IMR-90 (cell line): ENCODE results near the gene CALHM6. TPM values are rescaled to one million over a fixed set of nuclear protein-coding genes. Genes with fewer than 3 reads are reported as not detected.

ENCODE experiments used
- ATAC-seq: fragments of 200-7000 bp; cut with Tn5 transposase; 2 replicates; pipeline ENCODE4 v1.9.1; 2020; ENCODE audit warnings: low read depth, mild to moderate bottlenecking, moderate library complexity
- BruUV-seq: library from RNA; stranded (reverse); fragments of 400-500 nt; replicated peaks from 2 replicates; lab custom pipeline; 2021; lab: Mats Ljungman, UMichigan
- CTCF ChIA-PET: fragments of 300-600 bp; formaldehyde crosslinking; extraction: SDS; loops from one replicate; lab custom pipeline; 2021; ENCODE audit warnings: antibody characterized with exemption; lab: Yijun Ruan, JAX
- POLR2A ChIA-PET: fragments of 300-600 bp; sonication (Branson Sonifier 250); formaldehyde crosslinking; loops from one replicate; lab custom pipeline; 2022; ENCODE audit warnings: antibody characterized with exemption; ENCODE audit not compliant: unreplicated experiment; lab: Charles Lee
- DNase-seq: peaks from one replicate; pipeline ENCODE4 v3.0.0; 2013
- H2AFZ ChIP-seq: replicated peaks from 2 replicates; pipeline ENCODE3; 2013; ENCODE audit warnings: low read length, mild to moderate bottlenecking; ENCODE audit not compliant: poor library complexity
- H2AK5ac ChIP-seq: 2 replicates; pipeline ENCODE4 v1.6.1; 2013; ENCODE audit warnings: low read depth, low read length, inconsistent platforms
- H2AK9ac ChIP-seq: replicated peaks from 2 replicates; pipeline ENCODE3; 2013; ENCODE audit warnings: mild to moderate bottlenecking, low read depth, low read length, moderate library complexity; ENCODE audit not compliant: poor library complexity
- H2BK120ac ChIP-seq: 2 replicates; pipeline ENCODE4 v1.6.1; 2013; ENCODE audit warnings: low read depth, low read length, inconsistent platforms
- H2BK15ac ChIP-seq: 3 replicates; pipeline ENCODE4 v1.6.1; 2013; ENCODE audit warnings: low read depth, low read length, inconsistent platforms
- H2BK20ac ChIP-seq: 2 replicates; pipeline ENCODE4 v1.6.1; 2013; ENCODE audit warnings: low read depth, mild to moderate bottlenecking, inconsistent platforms, low read length, moderate library complexity
- H2BK5ac ChIP-seq: 2 replicates; pipeline ENCODE4 v1.6.1; 2013; ENCODE audit warnings: mild to moderate bottlenecking, low read depth, low read length, inconsistent platforms; ENCODE audit not compliant: poor library complexity, severe bottlenecking
- H3K14ac ChIP-seq: replicated peaks from 2 replicates; pipeline ENCODE4 v1.6.1; 2013; ENCODE audit warnings: low read depth, low read length, inconsistent platforms
- H3K18ac ChIP-seq: 2 replicates; pipeline ENCODE4 v1.6.1; 2013; ENCODE audit warnings: low read depth, low read length, control low read depth
- H3K23ac ChIP-seq: 2 replicates; pipeline ENCODE4 v1.6.1; 2013; ENCODE audit warnings: low read depth, low read length, inconsistent platforms
- H3K27ac ChIP-seq: 2 replicates; pipeline ENCODE4 v1.5.1; 2013; ENCODE audit warnings: mild to moderate bottlenecking, control low read depth, low read length; ENCODE audit not compliant: insufficient read depth
- H3K27me3 ChIP-seq: 2 replicates; pipeline ENCODE4 v1.6.1; 2013; ENCODE audit warnings: low read length; ENCODE audit not compliant: control insufficient read depth, insufficient read depth
- H3K36me3 ChIP-seq: 2 replicates; pipeline ENCODE4 v1.6.1; 2013; ENCODE audit warnings: low read length, mixed read lengths; ENCODE audit not compliant: control insufficient read depth, insufficient read depth
- H3K4ac ChIP-seq: 2 replicates; pipeline ENCODE4 v1.6.1; 2013; ENCODE audit warnings: low read depth, low read length, inconsistent platforms
- H3K4me1 ChIP-seq: 2 replicates; pipeline ENCODE4 v1.6.1; 2013; ENCODE audit warnings: low read length, mixed read lengths; ENCODE audit not compliant: control insufficient read depth, insufficient read depth
- H3K4me2 ChIP-seq: 2 replicates; pipeline ENCODE4 v1.6.1; 2013; ENCODE audit warnings: low read depth, mild to moderate bottlenecking, control low read depth, low read length, moderate library complexity
- H3K4me3 ChIP-seq: 2 replicates; pipeline ENCODE4 v1.5.1; 2013; ENCODE audit warnings: low read depth, mild to moderate bottlenecking, control low read depth, low read length, moderate library complexity; ENCODE audit not compliant: insufficient read depth
- H3K56ac ChIP-seq: 2 replicates; pipeline ENCODE4 v1.6.1; 2013; ENCODE audit warnings: low read length, inconsistent platforms; ENCODE audit not compliant: insufficient read depth; ENCODE audit errors: extremely low read depth
- H3K79me1 ChIP-seq, 2 experiments: 2 replicates each; pipeline ENCODE4 v1.6.1; 2013; ENCODE audit warnings: low read length in 2 of 2, inconsistent platforms in 1 of 2, low read depth in 1 of 2
- H3K9ac ChIP-seq: 2 replicates; pipeline ENCODE4 v1.6.1; 2013; ENCODE audit warnings: low read depth, low read length, control low read depth
- H3K9me1 ChIP-seq: 2 replicates; pipeline ENCODE4 v1.6.1; 2013; ENCODE audit warnings: low read length, inconsistent platforms; ENCODE audit not compliant: insufficient read depth
- H3K9me3 ChIP-seq: 2 replicates; pipeline ENCODE4 v1.6.1; 2013; ENCODE audit warnings: low read length; ENCODE audit not compliant: control insufficient read depth, insufficient read depth
- H4K20me1 ChIP-seq: 2 replicates; pipeline ENCODE4 v1.6.1; 2013; ENCODE audit warnings: low read length, inconsistent platforms; ENCODE audit not compliant: insufficient read depth
- H4K5ac ChIP-seq: 2 replicates; pipeline ENCODE4 v1.6.1; 2013; ENCODE audit warnings: mild to moderate bottlenecking, low read depth, low read length, control low read depth
- H4K8ac ChIP-seq, 2 experiments: 2 replicates each; pipeline ENCODE4 v1.6.1; 2013; ENCODE audit warnings: low read depth in 2 of 2, low read length in 2 of 2, control low read depth in 1 of 2, inconsistent platforms in 1 of 2
- H4K91ac ChIP-seq: 2 replicates; pipeline ENCODE4 v1.6.1; 2013; ENCODE audit warnings: low read depth, low read length, inconsistent platforms; ENCODE audit not compliant: insufficient read depth
- CEBPB ChIP-seq: IDR thresholded peaks from 2 replicates; pipeline ENCODE4 v1.6.1; 2012; ENCODE audit warnings: low read depth, low read length, improper control_type of control experiment
- ELK1 ChIP-seq: fragments of 150-350 bp; IDR thresholded peaks from 2 replicates; pipeline ENCODE4 v1.6.1; 2016; ENCODE audit warnings: low read depth, mild to moderate bottlenecking, low read length, moderate library complexity, borderline replicate concordance
- FOS ChIP-seq: fragments of 150-350 bp; IDR thresholded peaks from 2 replicates; pipeline ENCODE4 v1.6.1; 2016; ENCODE audit warnings: low read depth, low read length
- MAZ ChIP-seq: IDR thresholded peaks from 2 replicates; pipeline ENCODE4 v1.6.1; 2012; ENCODE audit warnings: low read depth, mild to moderate bottlenecking, low read length, improper control_type of control experiment, moderate library complexity, borderline replicate concordance
- RFX5 ChIP-seq: IDR thresholded peaks from 2 replicates; pipeline ENCODE4 v1.8.0; 2012; ENCODE audit warnings: low read depth, mild to moderate bottlenecking, low read length, moderate library complexity
- WGBS, 2 experiments: methylation state at CpG; one replicate each; pipeline versions ENCODE4 v1.1.5 to v1.1.7; 2013; ENCODE audit warnings: missing lambda C conversion rate in 2 of 2; ENCODE audit not compliant: insufficient read length in 1 of 2; ENCODE audit errors: extremely low coverage in 2 of 2; 5-methylcytosine and 5-hydroxymethylcytosine counted together
- dilution Hi-C: fragments of 300-500 bp; cut with HindIII; formaldehyde crosslinking; loops from one replicate; pipeline ENCODE4 v1.14.3; 2018; ENCODE audit warnings: low sequenced_read_pairs; ENCODE audit not compliant: unreplicated experiment
- in situ Hi-C: fragments of 300-500 bp; cut with MboI; formaldehyde crosslinking; loops from 3 replicates; pipeline ENCODE4 v1.14.3; 2019; ENCODE audit warnings: low sequenced_read_pairs, inconsistent platforms, mixed read lengths
- intact Hi-C: fragments of 100-400 bp; cut with micrococcal nuclease; formaldehyde crosslinking; loops from 2 replicates; pipeline ENCODE4 v1.10.0; 2022
- polyA plus RNA-seq, 3 experiments: library from polyadenylated mRNA; depleted of rRNA; stranded (reverse); fragments of >200 nt; gene quantifications; 2 replicates each; pipeline ENCODE4 v1.2.3, GENCODE V29; 2012; ENCODE audit warnings: low replicate concordance in 1 of 3
- total RNA-seq: library from RNA; depleted of rRNA; stranded (reverse); fragments of >200 nt; gene quantifications from 2 replicates; pipeline ENCODE4 v1.2.3, GENCODE V29; 2012

CALHM6 gene
- total and polyA plus RNA-seq, 2 of the 4 experiments (the other 2 are of a cell fraction), result 0.72 to 1.5 TPM

DNA sequence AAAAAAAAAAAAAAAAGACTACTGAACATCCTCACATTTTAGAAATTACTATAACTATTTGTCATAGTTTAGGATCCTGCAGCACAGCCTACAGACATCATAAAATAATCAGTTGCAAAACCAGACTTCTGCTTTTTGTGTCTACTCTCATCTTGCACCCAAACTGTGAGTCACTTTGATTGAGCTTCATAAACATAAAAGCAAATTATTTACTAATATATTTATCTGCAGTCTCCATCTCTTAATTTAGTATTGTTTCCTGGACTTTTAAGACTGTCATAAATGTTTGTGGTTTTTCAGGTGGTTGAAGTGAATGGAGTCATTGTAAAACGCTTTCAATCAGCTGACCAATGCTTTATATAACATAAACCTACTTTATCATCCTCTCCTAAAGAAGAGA is 14.8 kb upstream of the CALHM6 start:
- Histone ChIP-seq H3K27ac (no peak overlapping the region), H2BK20ac (no peak overlapping the region), H3K4me3 (no peak overlapping the region), H3K23ac (no peak overlapping the region), H2AK5ac (no peak overlapping the region), H2AFZ (no peak overlapping the region), H3K9ac (no peak overlapping the region), H4K91ac (no peak overlapping the region), H3K4me1 (peaks cover 9% of the 10 kb centered on the region), H3K27me3 (no peaks in the 10 kb centered on the region), H2AK9ac (no peak overlapping the region), H2BK5ac (peak overlapping the region; percentile 92), H2BK120ac (no peak overlapping the region), H3K18ac (no peak overlapping the region), H4K8ac (no peak overlapping the region), H3K36me3 (no peaks in the 10 kb centered on the region; the same call in 1 of the 2 replicates), H3K4me2 (no peak overlapping the region), H3K56ac (no peak overlapping the region), H4K5ac (no peak overlapping the region), H3K9me1 (peaks cover 23% of the 10 kb centered on the region), H3K79me1 (peaks cover 5 to 12% of the 10 kb centered on the region in 2 experiments; a peak in 3 of 4 replicates), H4K20me1 (peaks cover 3% of the 10 kb centered on the region; the same call in 1 of the 2 replicates), H3K9me3 (no peaks in the 10 kb centered on the region), H3K14ac (no peak overlapping the region), H3K4ac (no peak overlapping the region), H2BK15ac (no peak overlapping the region)
- ATAC-seq (no peak), DNase-seq (no peak)
- POLR2A ChIA-PET, result no interaction called here
- no TSS peak for BruUV-seq
- intact Hi-C loops, result loop anchor here (2.0 to 5.0 kb wide), 2 partner anchors 76 to 116 kb away; partner anchors contain the start of gene DSE
- WGBS, 2 experiments, result no CpG with 5 or more reads among the region's 1 CpG
- in situ Hi-C loops, result loop anchor here (25.0 kb wide), 1 partner anchor 159 kb away; the partner anchor contains the start of gene TSPYL1
- CTCF ChIA-PET, result interaction anchor here (0.7 to 2.8 kb wide), 2 partner anchors 156 to 159 kb away, joined by 3 to 12 read pairs; no protein-coding TSS in a partner anchor
- TF ChIP-seq FOS (no peak), CEBPB (0 out of 2 replicates have a peak, but pooled peaks have one; percentile 7), MAZ (no peak), RFX5 (no peak), ELK1 (no peak)
- dilution Hi-C loops, result no loop called here
